Ovary (tissue), 9 donors: ENCODE results near the gene CACNA2D4. TPM values are rescaled to one million over a fixed set of nuclear protein-coding genes. Genes with fewer than 3 reads are reported as not detected.

Experiments used
- DNase-seq, 5 donors: peaks; one replicate each; pipeline ENCODE4 v3.0.0-alpha.2; 2019 to 2020
- H3K27ac ChIP-seq, 2 donors: fragments of 200-600 bp; one replicate each; pipeline versions ENCODE4 v1.5.1 to v1.8.0; 2019 to 2022
- H3K27me3 ChIP-seq: fragments of 200-600 bp; one replicate; pipeline ENCODE4 v1.8.0; 2022
- H3K36me3 ChIP-seq: fragments of 200-600 bp; sonication (generic); one replicate; pipeline ENCODE4 v1.5.1; 2019
- H3K4me1 ChIP-seq: one replicate; pipeline ENCODE4 v1.8.1; 2013; ENCODE audit warnings: mild to moderate bottlenecking, moderate library complexity; ENCODE audit not compliant: insufficient read depth
- H3K4me3 ChIP-seq: fragments of 200-600 bp; sonication (generic); one replicate; pipeline ENCODE4 v1.5.1; 2017
- H3K9me3 ChIP-seq, 2 donors: fragments of 200-600 bp in 1 of 2; sonication (generic) in 1 of 2; one replicate each; pipeline versions ENCODE4 v1.5.1 to v1.8.1; 2013 to 2019; ENCODE audit warnings: mild to moderate bottlenecking in 1 of 2, moderate library complexity in 1 of 2
- CTCF ChIP-seq, 3 donors: fragments of 450-650 bp in 2 of 3; fragments of 200-600 bp in 1 of 3; IDR thresholded peaks; one replicate each; pipeline versions ENCODE4 v1.5.1 to v1.8.0; 2016 to 2022; ENCODE audit warnings: antibody characterized with exemption in 3 of 3, mild to moderate bottlenecking in 1 of 3
- EP300 ChIP-seq: sonication (generic); formaldehyde crosslinking; IDR thresholded peaks from one replicate; pipeline ENCODE4 v1.6.1; 2017; ENCODE audit warnings: antibody characterized with exemption
- POLR2A ChIP-seq: fragments of 450-650 bp; IDR thresholded peaks from one replicate; pipeline ENCODE4 v1.6.1; 2017; ENCODE audit warnings: antibody characterized with exemption, mild to moderate bottlenecking, moderate library complexity
- WGBS, 3 donors: extraction: QIAGEN DNeasy Blood & Tissue Kit in 1 of 3; methylation state at CpG; one replicate each; pipeline versions ENCODE4 v1.1.5 to v1.1.7; 2013 to 2017; 5-methylcytosine and 5-hydroxymethylcytosine counted together
- intact Hi-C, 4 donors: fragments of 100-400 bp; cut with DNase I; formaldehyde crosslinking; loops; one replicate each; pipeline versions ENCODE4 v1.11.0 to v1.15.1; 2022 to 2023
- polyA plus RNA-seq, 2 donors: library from polyadenylated mRNA; stranded (reverse); fragments of 200-250 nt in 1 of 2; fragments of 350-450 nt in 1 of 2; fragmentation: Illumina TruSeq in 1 of 2; extraction: RNeasy Lipid Tissue Mini Kit (QIAGEN cat#74804) in 1 of 2; gene quantifications; one replicate each; pipeline ENCODE4 v1.2.3, GENCODE V29; 2013 to 2014
- total RNA-seq, 7 donors: library from RNA; depleted of rRNA in 2 of 7; stranded (reverse); fragments of >200 nt in 2 of 7; fragmentation: NEBNext Ultra II Directional in 3 of 7; extraction: Animal tissue kit (Norgen Biotek cat#: 25700) in 3 of 7; gene quantifications; one replicate each; pipeline versions ENCODE4 v1.1.0 to v1.2.4, GENCODE V29; 2016 to 2023
- donor health status: DM: no; HTN: no; CAD: no; lungs with moderate emphysema.
- donor health status: DM: no; HTN: no; CAD: no.
- donor health status: Bipolar disorder and iron deficiency.
- donor health status: DM: yes; HTN: yes; CAD: no.
- donor health status: DM: no; HTN: no; CAD: no.
- donor health status: DM: yes; HTN: yes; CAD: no.

The CACNA2D4 gene
- total and polyA plus RNA-seq, 9 donors = 2.1 to 6.8 (median 3.2) TPM

DNA sequence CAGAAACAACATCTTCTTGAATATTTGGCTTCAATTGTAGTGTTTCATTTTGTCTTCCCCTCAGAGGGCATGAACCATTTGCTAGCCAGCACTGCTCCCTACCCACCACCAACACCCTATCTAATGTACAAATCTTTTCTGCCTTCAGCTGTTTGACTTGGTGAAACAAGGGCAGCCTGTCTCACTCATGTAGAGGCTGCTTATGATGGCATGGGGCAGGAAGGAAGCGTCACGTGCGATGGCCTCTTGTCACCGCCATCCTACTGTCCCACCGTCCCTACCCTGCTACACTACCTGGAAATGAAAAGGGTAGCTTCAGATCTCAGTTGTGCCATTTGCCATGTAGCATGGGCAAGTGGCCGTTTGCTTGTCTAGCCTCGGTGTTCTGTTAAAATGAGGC is 128.0 kb downstream of the CACNA2D4 start:
- no peak for TF ChIP-seq EP300
- no peak for TF ChIP-seq POLR2A
- TF ChIP-seq CTCF (IDR thresholded peaks at IDR 0.05) = no peak
- no peak overlapping the region for H3K27ac ChIP-seq

DNA sequence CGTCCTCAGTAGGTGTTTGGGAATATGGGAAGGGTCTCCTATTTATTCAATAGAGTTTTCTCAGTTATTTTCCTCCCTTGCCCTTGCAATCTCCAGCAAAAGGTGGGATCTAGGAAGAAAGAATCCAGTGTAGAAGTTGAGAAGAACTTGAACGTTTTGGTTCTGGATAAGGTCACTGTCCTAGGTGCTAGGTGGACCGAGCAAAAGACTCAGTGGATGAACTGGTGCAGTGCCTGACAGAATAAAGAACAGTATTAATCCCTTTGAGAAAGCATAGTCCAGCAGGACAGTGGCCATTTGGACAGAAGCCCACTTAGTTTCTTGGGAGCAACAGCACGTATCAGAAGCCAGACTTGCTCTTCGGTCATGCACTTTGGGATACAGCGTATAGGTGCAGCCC is 130.7 kb downstream of the CACNA2D4 start:
- 54 to 68% (median 67%) methylated on average over 6 of the region's 6 CpGs for WGBS, 3 donors
- H3K36me3 ChIP-seq = no peaks in the 10 kb centered on the region
- no peak for DNase-seq
- H3K4me1 ChIP-seq = no peaks in the 10 kb centered on the region
- intact Hi-C loops = no loop called here
- no peaks in the 10 kb centered on the region for H3K27me3 ChIP-seq
- TF ChIP-seq POLR2A (no peak), EP300 (no peak), CTCF (IDR thresholded peaks at IDR 0.05) (no peak)
- H3K9me3 ChIP-seq = no peaks in the 10 kb centered on the region
- H3K27ac ChIP-seq = no peak overlapping the region
- no peak overlapping the region for H3K4me3 ChIP-seq

More for the DNA sequence above, 128.0 kb downstream of the CACNA2D4 start:
- DNase-seq = no peak
- no peaks in the 10 kb centered on the region for H3K9me3 ChIP-seq
- intact Hi-C loops = loop anchor here in 3 of 4 donors (2.0 to 10.0 kb wide), 5 partner anchors 138 to 484 kb away; no protein-coding TSS in a partner anchor
- H3K4me1 ChIP-seq = peaks cover 3% of the 10 kb centered on the region
- H3K4me3 ChIP-seq = no peak overlapping the region
- WGBS, 3 donors = 76 to 83% (median 77%) methylated on average over 7 of the region's 7 CpGs
- no peaks in the 10 kb centered on the region for H3K36me3 ChIP-seq
- H3K27me3 ChIP-seq = no peaks in the 10 kb centered on the region

DNA sequence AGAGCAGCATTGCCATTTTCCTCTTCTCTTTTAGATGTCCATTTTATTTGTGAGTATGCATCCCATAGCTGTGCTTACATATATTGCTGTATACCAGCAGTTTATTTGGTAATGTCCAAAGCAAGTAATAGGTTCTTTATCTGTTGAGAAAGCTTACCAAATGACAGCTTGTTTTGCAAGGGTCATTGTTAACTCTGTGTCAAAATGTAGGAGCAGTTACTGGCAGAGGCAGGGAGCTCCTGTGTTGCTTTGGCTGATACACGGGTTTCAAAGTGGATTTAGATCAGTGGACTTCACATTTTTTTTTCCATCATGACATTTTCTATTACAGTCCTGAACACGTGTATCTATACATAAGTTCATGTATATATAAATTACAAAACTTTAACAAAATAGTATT is 136.2 kb downstream of the CACNA2D4 start:
- TF ChIP-seq EP300 (no peak), POLR2A (no peak), CTCF (IDR thresholded peaks at IDR 0.05) (no peak)
- no peaks in the 10 kb centered on the region for H3K4me1 ChIP-seq
- DNase-seq = no peak
- intact Hi-C loops = no loop called here
- no peak overlapping the region for H3K27ac ChIP-seq
- H3K36me3 ChIP-seq = no peaks in the 10 kb centered on the region
- no peaks in the 10 kb centered on the region for H3K9me3 ChIP-seq
- no peak overlapping the region for H3K4me3 ChIP-seq
- WGBS, 3 donors = 56 to 64% (median 62%) methylated on average over 2 of the region's 2 CpGs
- H3K27me3 ChIP-seq = no peaks in the 10 kb centered on the region

DNA sequence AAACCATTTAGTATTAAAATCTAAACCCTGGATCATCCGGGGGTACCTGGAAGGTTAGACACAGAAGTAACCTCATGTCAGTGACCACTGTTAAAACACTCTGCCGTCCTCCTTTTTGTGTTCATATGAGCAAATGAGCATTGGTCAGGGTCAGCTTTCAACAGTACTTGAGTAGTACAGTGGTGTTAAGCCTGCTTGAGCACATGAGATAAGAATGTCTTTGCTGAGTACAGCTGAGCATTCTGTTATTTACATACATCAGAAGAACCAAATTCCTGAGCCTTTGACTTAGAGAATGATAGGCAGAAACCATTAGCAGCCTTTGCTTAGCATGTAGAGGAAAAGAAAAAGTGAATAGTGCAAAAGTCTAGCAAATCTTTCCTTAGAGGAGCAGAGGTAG is 136.7 kb downstream of the CACNA2D4 start:
- Histone ChIP-seq H3K27me3 (no peaks in the 10 kb centered on the region), H3K27ac (no peak overlapping the region), H3K36me3 (no peaks in the 10 kb centered on the region), H3K9me3 (no peaks in the 10 kb centered on the region), H3K4me1 (no peaks in the 10 kb centered on the region), H3K4me3 (no peak overlapping the region)
- WGBS, 3 donors = 18 to 38% (median 24%) methylated on average over 2 of the region's 2 CpGs
- TF ChIP-seq CTCF (IDR thresholded peaks at IDR 0.05) (no peak), POLR2A (no peak), EP300 (no peak)
- DNase-seq = no peak
- intact Hi-C loops = no loop called here
